ENCODE measurements around the gene TMC6.
"Not testable (repeated sequence)": the region's sequence is repeated elsewhere in the genome, so short reads cannot be mapped to it uniquely, and the experiment has no call there.

The TMC6 gene

GRCh38 chr17:78120971-78121800, 7.4 kb downstream of the TMC6 start:
- H3K4me1 Mint-ChIP-seq, result peaks cover 52% of the 10 kb centered on the region
- H3K36me3 Mint-ChIP-seq (ENCODE audit: insufficient read depth), result peaks cover 87% of the 10 kb centered on the region

GRCh38 chr17:78120537-78120936, 8.0 kb downstream of the TMC6 start:
- peaks cover 46% of the 10 kb centered on the region for H3K4me1 Mint-ChIP-seq
- H3K27ac Mint-ChIP-seq (ENCODE audit: low read depth), result peak overlapping the region; percentile 84
- DNase-seq (ENCODE audit: low spot score in 2 of 2) (no peak), ATAC-seq (replicated peaks; ENCODE audit: extremely low read depth, poor library complexity, severe bottlenecking) (no peak)
- H3K9me3 Mint-ChIP-seq, result no peaks in the 10 kb centered on the region
- H3K36me3 Mint-ChIP-seq (ENCODE audit: insufficient read depth), result peaks cover 84% of the 10 kb centered on the region
- H3K27me3 Mint-ChIP-seq, result no peaks in the 10 kb centered on the region
- H3K4me3 Mint-ChIP-seq, result peak overlapping the region; percentile 100

More at GRCh38 chr17:78120971-78121800, 7.4 kb downstream of the TMC6 start:
- peak overlapping the region; percentile 100 for H3K4me3 Mint-ChIP-seq
- H3K27ac Mint-ChIP-seq (ENCODE audit: low read depth), result peak overlapping the region; percentile 84
- DNase-seq (ENCODE audit: low spot score in 2 of 2) (peak in 1 of 2 donors; percentile 37), ATAC-seq (replicated peaks; ENCODE audit: extremely low read depth, poor library complexity, severe bottlenecking) (peak; percentile 69)
- no peaks in the 10 kb centered on the region for H3K27me3 Mint-ChIP-seq
- no peaks in the 10 kb centered on the region for H3K9me3 Mint-ChIP-seq

GRCh38 chr17:78118801-78119241, 9.7 kb downstream of the TMC6 start:
- ATAC-seq (replicated peaks; ENCODE audit: extremely low read depth, poor library complexity, severe bottlenecking) (no peak), DNase-seq (ENCODE audit: low spot score in 2 of 2) (no peak)
- H3K9me3 Mint-ChIP-seq, result no peaks in the 10 kb centered on the region
- peaks cover 83% of the 10 kb centered on the region for H3K36me3 Mint-ChIP-seq (ENCODE audit: insufficient read depth)
- no peaks in the 10 kb centered on the region for H3K27me3 Mint-ChIP-seq
- H3K4me1 Mint-ChIP-seq, result peaks cover 52% of the 10 kb centered on the region
- no peak overlapping the region for H3K27ac Mint-ChIP-seq (ENCODE audit: low read depth)
- no peak overlapping the region for H3K4me3 Mint-ChIP-seq

GRCh38 chr17:78117027-78117981, 11.3 kb downstream of the TMC6 start:
- Mint-ChIP-seq H3K4me1 (peaks cover 52% of the 10 kb centered on the region), H3K27ac (ENCODE audit: low read depth) (peak overlapping the region; percentile 73), H3K9me3 (no peaks in the 10 kb centered on the region), H3K27me3 (no peaks in the 10 kb centered on the region), H3K4me3 (peak overlapping the region; percentile 20), H3K36me3 (ENCODE audit: insufficient read depth) (peaks cover 83% of the 10 kb centered on the region)
- ATAC-seq (replicated peaks; ENCODE audit: extremely low read depth, poor library complexity, severe bottlenecking), result no peak
- DNase-seq (ENCODE audit: low spot score in 2 of 2), result peak in 1 of 2 donors; percentile 10

- Mint-ChIP-seq H3K9me3 (no peaks in the 10 kb centered on the region), H3K4me3 (no peak overlapping the region), H3K27me3 (no peaks in the 10 kb centered on the region), H3K27ac (ENCODE audit: low read depth) (peak overlapping the region; percentile 73), H3K36me3 (ENCODE audit: insufficient read depth) (peaks cover 76% of the 10 kb centered on the region), H3K4me1 (peaks cover 45% of the 10 kb centered on the region)
- DNase-seq (ENCODE audit: low spot score in 2 of 2), result no peak
- ATAC-seq (replicated peaks; ENCODE audit: extremely low read depth, poor library complexity, severe bottlenecking), result no peak
These were observed 12.1 kb downstream of the TMC6 start for GRCh38 chr17:78116411-78116810.

- not testable (repeated sequence) for ATAC-seq (replicated peaks; ENCODE audit: extremely low read depth, poor library complexity, severe bottlenecking); H3K9me3 Mint-ChIP-seq; DNase-seq (ENCODE audit: low spot score in 2 of 2); H3K27ac Mint-ChIP-seq (ENCODE audit: low read depth); H3K27me3 Mint-ChIP-seq; H3K4me3 Mint-ChIP-seq
- Mint-ChIP-seq H3K4me1 (peaks cover 44% of the 10 kb centered on the region), H3K36me3 (ENCODE audit: insufficient read depth) (peaks cover 76% of the 10 kb centered on the region)
These were observed 12.8 kb downstream of the TMC6 start for GRCh38 chr17:78115803-78116202.

GRCh38 chr17:78114831-78115723, 13.5 kb downstream of the TMC6 start:
- Mint-ChIP-seq H3K27me3 (no peaks in the 10 kb centered on the region), H3K27ac (ENCODE audit: low read depth) (peak overlapping the region; percentile 90), H3K9me3 (no peaks in the 10 kb centered on the region), H3K4me1 (peaks cover 42% of the 10 kb centered on the region), H3K36me3 (ENCODE audit: insufficient read depth) (peaks cover 76% of the 10 kb centered on the region), H3K4me3 (peak overlapping the region; percentile 52)
- DNase-seq (ENCODE audit: low spot score in 2 of 2) (no peak), ATAC-seq (replicated peaks; ENCODE audit: extremely low read depth, poor library complexity, severe bottlenecking) (no peak)

GRCh38 chr17:78113804-78114785, 14.5 kb downstream of the TMC6 start:
- Mint-ChIP-seq H3K36me3 (ENCODE audit: insufficient read depth) (peaks cover 78% of the 10 kb centered on the region), H3K4me1 (peaks cover 43% of the 10 kb centered on the region), H3K27ac (ENCODE audit: low read depth) (peak overlapping the region; percentile 90), H3K4me3 (peak overlapping the region; percentile 52), H3K27me3 (no peaks in the 10 kb centered on the region), H3K9me3 (no peaks in the 10 kb centered on the region)
- ATAC-seq (replicated peaks; ENCODE audit: extremely low read depth, poor library complexity, severe bottlenecking) (peak; percentile 77), DNase-seq (ENCODE audit: low spot score in 2 of 2) (no peak)

GRCh38 chr17:78112518-78113471, 15.8 kb downstream of the TMC6 start:
- DNase-seq (ENCODE audit: low spot score in 2 of 2) (peak; percentile 68 to 82), ATAC-seq (replicated peaks; ENCODE audit: extremely low read depth, poor library complexity, severe bottlenecking) (peak; percentile 52)
- no peaks in the 10 kb centered on the region for H3K9me3 Mint-ChIP-seq
- H3K4me3 Mint-ChIP-seq, result peak overlapping the region; percentile 52
- no peaks in the 10 kb centered on the region for H3K27me3 Mint-ChIP-seq
- peaks cover 75% of the 10 kb centered on the region for H3K36me3 Mint-ChIP-seq (ENCODE audit: insufficient read depth)
- H3K4me1 Mint-ChIP-seq, result peaks cover 46% of the 10 kb centered on the region
- H3K27ac Mint-ChIP-seq (ENCODE audit: low read depth), result peak overlapping the region; percentile 90

GRCh38 chr17:78111727-78112517, 16.6 kb downstream of the TMC6 start:
- DNase-seq (ENCODE audit: low spot score in 2 of 2) (no peak), ATAC-seq (replicated peaks; ENCODE audit: extremely low read depth, poor library complexity, severe bottlenecking) (no peak)
- no peaks in the 10 kb centered on the region for H3K27me3 Mint-ChIP-seq
- peaks cover 73% of the 10 kb centered on the region for H3K36me3 Mint-ChIP-seq (ENCODE audit: insufficient read depth)
- peak overlapping the region; percentile 31 for H3K4me3 Mint-ChIP-seq
- H3K4me1 Mint-ChIP-seq, result peaks cover 44% of the 10 kb centered on the region
- H3K27ac Mint-ChIP-seq (ENCODE audit: low read depth), result peak overlapping the region; percentile 90
- no peaks in the 10 kb centered on the region for H3K9me3 Mint-ChIP-seq
